HG02759 (cell line): ENCODE measurements around the gene DLK1.

ENCODE experiments used
- ATAC-seq: cut with Tn5 transposase; IDR thresholded peaks from one replicate; pipeline ENCODE4 v1.9.1; 2021; ENCODE audit warnings: mild to moderate bottlenecking, moderate library complexity; ENCODE audit not compliant: unreplicated experiment

DLK1 gene

GRCh38 chr14:100731846-100732765, 5.4 kb downstream of the DLK1 start:
- no peak for ATAC-seq

- no peak for ATAC-seq
Observed at GRCh38 chr14:100732766-100733100, 6.0 kb downstream of the DLK1 start.

GRCh38 chr14:100733152-100733850, 6.6 kb downstream of the DLK1 start:
- no peak for ATAC-seq

- ATAC-seq: no peak
Observed at GRCh38 chr14:100734031-100734990, 7.6 kb downstream of the DLK1 start.

GRCh38 chr14:100735271-100735670, 8.6 kb downstream of the DLK1 start:
- no peak for ATAC-seq

GRCh38 chr14:100736269-100737180, 9.8 kb downstream of the DLK1 start:
- ATAC-seq: no peak

GRCh38 chr14:100737526-100737925, 10.8 kb downstream of the DLK1 start:
- ATAC-seq: no peak

GRCh38 chr14:100738269-100738691, 11.6 kb downstream of the DLK1 start:
- ATAC-seq: no peak

GRCh38 chr14:100738704-100739131, 12.0 kb downstream of the DLK1 start:
- no peak for ATAC-seq

- ATAC-seq: no peak
Observed at GRCh38 chr14:100739306-100739705, 12.6 kb downstream of the DLK1 start.

GRCh38 chr14:100740196-100740825, 13.6 kb downstream of the DLK1 start:
- ATAC-seq: no peak

GRCh38 chr14:100740929-100741328, 14.2 kb downstream of the DLK1 start:
- ATAC-seq: no peak

- ATAC-seq: no peak
Observed at GRCh38 chr14:100741966-100742365, 15.3 kb downstream of the DLK1 start.

GRCh38 chr14:100746326-100746725, 19.6 kb downstream of the DLK1 start:
- ATAC-seq: no peak

GRCh38 chr14:100747021-100747586, 20.4 kb downstream of the DLK1 start:
- no peak for ATAC-seq

GRCh38 chr14:100747736-100748135, 21.0 kb downstream of the DLK1 start:
- ATAC-seq: no peak

- no peak for ATAC-seq
Observed at GRCh38 chr14:100748403-100748802, 21.7 kb downstream of the DLK1 start.

- ATAC-seq: no peak
Observed at GRCh38 chr14:100748944-100749343, 22.3 kb downstream of the DLK1 start.

GRCh38 chr14:100749967-100750597, 23.4 kb downstream of the DLK1 start:
- no peak for ATAC-seq
